Osteocyte (in vitro differentiated cells): ENCODE results near the gene AOX1. TPM values are rescaled to one million over a fixed set of nuclear protein-coding genes. Genes with fewer than 3 reads are reported as not detected.

ENCODE experiments used
- DNase-seq: peaks from one replicate; pipeline ENCODE4 v3.0.0; 2021; ENCODE audit warnings: mixed read lengths; ENCODE audit not compliant: unreplicated experiment; ENCODE audit errors: extremely low spot score
- H3K27ac Mint-ChIP-seq: one replicate; pipeline ENCODE4 v1.8.0; 2021; ENCODE audit warnings: mild to moderate bottlenecking, mixed read lengths; ENCODE audit not compliant: unreplicated experiment
- H3K27me3 Mint-ChIP-seq: one replicate; pipeline ENCODE4 v1.8.0; 2021; ENCODE audit warnings: mixed read lengths; ENCODE audit not compliant: unreplicated experiment
- H3K36me3 Mint-ChIP-seq: one replicate; pipeline ENCODE4 v1.8.0; 2021; ENCODE audit warnings: mixed read lengths; ENCODE audit not compliant: unreplicated experiment
- H3K4me1 Mint-ChIP-seq: one replicate; pipeline ENCODE4 v1.8.0; 2021; ENCODE audit warnings: mixed read lengths; ENCODE audit not compliant: unreplicated experiment
- H3K4me3 Mint-ChIP-seq: one replicate; pipeline ENCODE4 v1.8.0; 2021; ENCODE audit warnings: mild to moderate bottlenecking, moderate library complexity, mixed read lengths; ENCODE audit not compliant: unreplicated experiment
- H3K9me3 Mint-ChIP-seq: one replicate; pipeline ENCODE4 v1.8.0; 2021; ENCODE audit warnings: mixed read lengths; ENCODE audit not compliant: unreplicated experiment
- total RNA-seq: library from RNA; stranded (reverse); gene quantifications from 2 replicates; pipeline ENCODE4 v1.2.1, GENCODE V29; 2021
- TF ChIP-seq, protein P1 (sequence below): fragments of 200-600 bp; sonication (generic); IDR thresholded peaks from 2 replicates; pipeline ENCODE4 v1.5.0; 2021; ENCODE audit warnings: antibody characterized with exemption, mild to moderate bottlenecking, moderate library complexity

Gene AOX1
- total RNA-seq, 1 donor from 2014 or later, result 1.7 TPM

DNA sequence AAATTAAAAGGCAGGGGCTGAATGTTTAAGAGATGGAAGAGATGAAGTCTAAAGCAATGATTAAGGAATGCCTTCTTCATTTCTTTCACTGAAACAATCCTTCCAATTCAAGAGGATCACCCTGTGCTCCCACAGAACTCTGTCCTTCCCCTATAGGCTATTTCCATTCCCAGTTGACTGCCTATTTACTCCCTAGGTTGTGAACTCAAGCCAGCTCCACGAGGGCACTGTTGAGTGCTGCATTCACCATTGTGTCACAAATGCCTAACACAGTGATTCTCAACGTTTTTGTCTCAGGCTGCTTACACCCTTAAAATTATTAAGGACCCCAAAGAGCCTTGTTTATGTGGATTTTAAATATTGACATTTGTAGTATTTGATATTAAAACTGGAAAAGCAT, 112.4 kb downstream of the AOX1 start:
- no peak for DNase-seq
- Mint-ChIP-seq H3K9me3 (no peaks in the 10 kb centered on the region), H3K27me3 (peaks cover 13% of the 10 kb centered on the region), H3K4me3 (no peak overlapping the region), H3K36me3 (no peaks in the 10 kb centered on the region), H3K27ac (no peak overlapping the region), H3K4me1 (peaks cover 1% of the 10 kb centered on the region)
- TF ChIP-seq, protein P1, sequence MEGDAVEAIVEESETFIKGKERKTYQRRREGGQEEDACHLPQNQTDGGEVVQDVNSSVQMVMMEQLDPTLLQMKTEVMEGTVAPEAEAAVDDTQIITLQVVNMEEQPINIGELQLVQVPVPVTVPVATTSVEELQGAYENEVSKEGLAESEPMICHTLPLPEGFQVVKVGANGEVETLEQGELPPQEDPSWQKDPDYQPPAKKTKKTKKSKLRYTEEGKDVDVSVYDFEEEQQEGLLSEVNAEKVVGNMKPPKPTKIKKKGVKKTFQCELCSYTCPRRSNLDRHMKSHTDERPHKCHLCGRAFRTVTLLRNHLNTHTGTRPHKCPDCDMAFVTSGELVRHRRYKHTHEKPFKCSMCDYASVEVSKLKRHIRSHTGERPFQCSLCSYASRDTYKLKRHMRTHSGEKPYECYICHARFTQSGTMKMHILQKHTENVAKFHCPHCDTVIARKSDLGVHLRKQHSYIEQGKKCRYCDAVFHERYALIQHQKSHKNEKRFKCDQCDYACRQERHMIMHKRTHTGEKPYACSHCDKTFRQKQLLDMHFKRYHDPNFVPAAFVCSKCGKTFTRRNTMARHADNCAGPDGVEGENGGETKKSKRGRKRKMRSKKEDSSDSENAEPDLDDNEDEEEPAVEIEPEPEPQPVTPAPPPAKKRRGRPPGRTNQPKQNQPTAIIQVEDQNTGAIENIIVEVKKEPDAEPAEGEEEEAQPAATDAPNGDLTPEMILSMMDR, result no peak

DNA sequence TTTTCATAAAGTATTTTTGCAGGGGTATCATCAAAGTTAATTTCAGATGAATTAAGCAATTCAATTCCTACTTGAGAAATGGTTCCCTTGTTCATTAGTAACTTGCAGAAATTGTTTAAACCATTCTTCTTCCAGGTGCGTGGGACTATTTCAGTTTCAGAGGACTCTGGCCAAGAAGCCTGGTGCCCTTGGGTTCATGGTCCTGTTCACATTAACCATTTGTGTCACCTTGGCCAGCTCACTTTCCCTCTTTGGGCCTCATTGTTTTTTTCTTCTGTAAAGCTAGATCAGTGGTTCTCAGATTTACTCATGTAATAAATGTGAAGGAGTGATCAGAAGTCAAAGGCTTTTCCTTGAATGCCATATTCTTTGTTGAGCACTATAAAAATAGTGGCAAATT, 113.5 kb downstream of the AOX1 start:
- no peaks in the 10 kb centered on the region for H3K4me1 Mint-ChIP-seq
- TF ChIP-seq, protein P1, result no peak
- no peak overlapping the region for H3K4me3 Mint-ChIP-seq

DNA sequence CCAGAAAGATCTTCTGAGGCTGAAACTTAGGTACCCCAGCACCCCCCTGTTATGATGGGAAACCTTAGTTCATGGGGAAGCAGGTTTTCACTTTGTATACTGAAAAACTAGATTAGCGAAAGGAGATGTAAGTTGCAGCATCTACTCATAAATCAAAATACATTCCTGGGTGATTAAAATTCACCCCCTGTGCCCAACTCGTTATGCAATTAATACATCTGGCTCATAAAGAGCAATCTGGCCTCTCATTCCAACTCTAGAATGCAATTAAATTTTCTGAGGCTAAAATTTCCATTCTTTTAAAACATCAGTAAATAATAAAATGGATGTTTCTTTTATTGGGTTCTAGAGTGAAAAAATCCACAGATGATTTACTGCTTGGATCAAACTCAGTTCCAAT, 115.0 kb downstream of the AOX1 start:
- TF ChIP-seq, protein P1, result no peak
- H3K4me3 Mint-ChIP-seq, result no peak overlapping the region
- H3K36me3 Mint-ChIP-seq, result no peaks in the 10 kb centered on the region
- H3K27ac Mint-ChIP-seq, result no peak overlapping the region
- peaks cover 25% of the 10 kb centered on the region for H3K27me3 Mint-ChIP-seq
- no peaks in the 10 kb centered on the region for H3K4me1 Mint-ChIP-seq
- no peaks in the 10 kb centered on the region for H3K9me3 Mint-ChIP-seq
- DNase-seq, result no peak

More for the DNA sequence above, 113.5 kb downstream of the AOX1 start:
- no peak overlapping the region for H3K27ac Mint-ChIP-seq
- no peaks in the 10 kb centered on the region for H3K9me3 Mint-ChIP-seq
- no peaks in the 10 kb centered on the region for H3K36me3 Mint-ChIP-seq
- DNase-seq, result no peak
- peaks cover 21% of the 10 kb centered on the region for H3K27me3 Mint-ChIP-seq

DNA sequence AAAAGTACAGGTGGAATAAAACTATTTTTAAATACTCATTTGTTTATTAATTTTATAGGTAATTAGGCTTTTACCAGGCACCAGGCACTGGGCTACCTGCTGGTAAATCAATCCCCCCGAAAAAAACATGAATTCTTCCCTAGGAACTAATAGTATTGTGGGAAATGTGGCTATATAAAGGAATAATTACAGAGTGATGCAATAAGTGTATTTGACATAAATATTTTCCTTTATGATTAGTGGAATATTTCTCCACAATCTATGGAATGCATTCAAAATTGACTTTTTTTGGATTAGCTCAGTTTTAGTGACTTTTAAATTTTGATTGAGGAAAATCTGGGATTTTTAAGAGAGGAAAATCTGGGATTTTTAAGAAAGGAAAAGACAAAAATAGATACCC, 116.2 kb downstream of the AOX1 start:
- H3K27ac Mint-ChIP-seq, result no peak overlapping the region
- H3K4me3 Mint-ChIP-seq, result no peak overlapping the region
- H3K4me1 Mint-ChIP-seq, result no peaks in the 10 kb centered on the region
- no peaks in the 10 kb centered on the region for H3K9me3 Mint-ChIP-seq
- peaks cover 30% of the 10 kb centered on the region for H3K27me3 Mint-ChIP-seq
- H3K36me3 Mint-ChIP-seq, result no peaks in the 10 kb centered on the region
- TF ChIP-seq, protein P1, result no peak
- DNase-seq, result no peak

DNA sequence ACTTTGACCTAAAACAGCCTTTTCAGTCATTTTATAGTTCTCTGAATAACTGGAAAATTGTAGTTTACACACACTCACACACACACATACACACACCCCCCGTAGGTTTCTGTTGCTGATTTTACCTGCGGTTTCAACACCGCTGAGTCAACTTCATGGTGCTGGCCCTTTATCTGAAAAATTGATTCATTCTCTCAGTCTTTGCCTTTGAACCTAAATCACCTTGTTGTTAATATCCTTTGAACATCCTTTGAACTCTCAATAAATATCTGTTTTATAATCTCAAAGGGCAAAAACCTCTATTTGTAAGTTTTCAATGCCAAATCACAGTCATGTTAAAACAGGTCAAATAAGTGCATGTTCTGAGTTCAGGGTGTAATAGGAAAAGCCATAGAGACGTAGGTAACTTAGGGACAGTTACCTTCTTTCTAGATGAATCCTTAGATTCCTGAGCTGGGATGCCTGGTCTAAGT, 116.9 kb downstream of the AOX1 start:
- H3K9me3 Mint-ChIP-seq, result no peaks in the 10 kb centered on the region
- H3K27ac Mint-ChIP-seq, result no peak overlapping the region
- TF ChIP-seq, protein P1, result no peak
- no peak for DNase-seq
- H3K4me3 Mint-ChIP-seq, result no peak overlapping the region
- no peaks in the 10 kb centered on the region for H3K36me3 Mint-ChIP-seq
- peaks cover 30% of the 10 kb centered on the region for H3K27me3 Mint-ChIP-seq
- no peaks in the 10 kb centered on the region for H3K4me1 Mint-ChIP-seq
